K562 (cell line): ENCODE measurements around the gene CTDNEP1. TPM values are rescaled to one million over a fixed set of nuclear protein-coding genes. Genes with fewer than 3 reads are reported as not detected.

ENCODE experiments used
- CTBP1 ChIP-seq: fragments of 450-650 bp; IDR thresholded peaks from 2 replicates; pipeline ENCODE4 v1.6.1; 2016; ENCODE audit warnings: borderline replicate concordance
- HDGF ChIP-seq: fragments of 450-650 bp; IDR thresholded peaks from 2 replicates; pipeline ENCODE4 v1.6.1; 2016
- HLTF ChIP-seq: fragments of 450-650 bp; IDR thresholded peaks from 2 replicates; pipeline ENCODE4 v1.6.1; 2016
- KDM4B ChIP-seq, 2 experiments: fragments of 450-650 bp in 1 of 2; sonication (generic) in 1 of 2; IDR thresholded peaks; 2 replicates each; pipeline ENCODE4 v1.6.1; 2016 to 2017; ENCODE audit warnings: borderline replicate concordance in 2 of 2, antibody characterized with exemption in 1 of 2, low read depth in 1 of 2, mild to moderate bottlenecking in 1 of 2
- MEF2D ChIP-seq: conservative IDR thresholded peaks from 2 replicates; pipeline ENCODE4 v1.6.1; 2016; ENCODE audit warnings: low read depth, missing genetic modification characterization, missing compliant biosample characterization
- POLR2AphosphoS2 ChIP-seq: IDR thresholded peaks from 2 replicates; pipeline ENCODE4 v1.6.1; 2012; ENCODE audit warnings: low read length, improper control_type of control experiment
- RAD51 ChIP-seq: fragments of 450-650 bp; IDR thresholded peaks from 2 replicates; pipeline ENCODE4 v1.7.1; 2016; ENCODE audit warnings: low read depth, mild to moderate bottlenecking, borderline replicate concordance
- SMAD3 ChIP-seq: fragments of 450-650 bp; formaldehyde crosslinking; conservative IDR thresholded peaks from 2 replicates; pipeline ENCODE4 v1.4.0; 2020; ENCODE audit warnings: mild to moderate bottlenecking
- TSC22D4 ChIP-seq: fragments of 450-650 bp; IDR thresholded peaks from 2 replicates; pipeline ENCODE4 v1.6.1; 2016; ENCODE audit warnings: missing genetic modification characterization, missing biosample characterization, control low read depth
- XRCC3 ChIP-seq: fragments of 450-650 bp; IDR thresholded peaks from 2 replicates; pipeline ENCODE4 v1.6.1; 2017; ENCODE audit warnings: mild to moderate bottlenecking, moderate library complexity
- ZC3H11A ChIP-seq: IDR thresholded peaks from 2 replicates; pipeline ENCODE4 v1.6.1; 2012; ENCODE audit warnings: low read depth, low read length, improper control_type of control experiment
- ZKSCAN1 ChIP-seq: fragments of 150-350 bp; IDR thresholded peaks from 2 replicates; pipeline ENCODE4 v1.6.1; 2016; ENCODE audit warnings: low read depth, low read length
- ZNF764 ChIP-seq: fragments of 250-450 bp; sonication (Bioruptor Pico); IDR thresholded peaks from 2 replicates; pipeline ENCODE4 v1.4.0; 2020; ENCODE audit warnings: low read depth, mild to moderate bottlenecking, moderate library complexity
- ZNF77 ChIP-seq: fragments of 250-450 bp; sonication (Bioruptor Pico); IDR thresholded peaks from 2 replicates; pipeline ENCODE4 v1.5.0; 2020
- polyA plus RNA-seq, 8 experiments: library from polyadenylated mRNA; depleted of rRNA in 4 of 8; stranded (reverse) in 5 of 8; unstranded in 3 of 8; fragments of >200 nt; fragmentation: Nextera tagmentation in 2 of 8; fragmentation: Illumina TruSeq in 1 of 8; extraction: Ambion mirVana in 2 of 8; extraction: Trizol in 1 of 8; gene quantifications; 2 replicates each; pipeline versions ENCODE4 v1.2.1 to v1.2.3, GENCODE V29; 2011 to 2014; ENCODE audit warnings: inconsistent platforms in 1 of 8, missing spikeins in 1 of 8
- total RNA-seq, 7 experiments: library from RNA; depleted of rRNA in 6 of 7; stranded (reverse); fragments of >200 nt in 6 of 7; fragmentation: Illumina TruSeq in 2 of 7; extraction: Trizol in 2 of 7; gene quantifications; 2 replicates each; pipeline versions ENCODE4 v1.2.1 to v1.2.3, GENCODE V29; 2011 to 2021; ENCODE audit warnings: low replicate concordance in 1 of 7
- TF ChIP-seq, protein P1 (sequence below): sonication (generic); formaldehyde crosslinking; IDR thresholded peaks from 2 replicates; pipeline ENCODE4 v1.8.0; 2022; ENCODE audit warnings: missing genetic modification reagents, mild to moderate bottlenecking, borderline replicate concordance
- TF ChIP-seq, protein P2 (sequence below): IDR thresholded peaks from 3 replicates; pipeline ENCODE4 v1.6.1; 2011; ENCODE audit warnings: borderline replicate concordance, mild to moderate bottlenecking, moderate library complexity; ENCODE audit not compliant: insufficient read length; ENCODE audit errors: extremely low read depth
- TF ChIP-seq, protein P3 (sequence below): fragments of 450-650 bp; formaldehyde crosslinking; IDR thresholded peaks from 2 replicates; pipeline ENCODE4 v1.4.0; 2022; ENCODE audit warnings: missing genetic modification characterization
- TF ChIP-seq, protein P4 (sequence below), 2 experiments: fragments of 450-650 bp in 1 of 2; IDR thresholded peaks; 2 replicates each; pipeline ENCODE4 v1.6.1; 2011 to 2017; ENCODE audit warnings: low read depth in 2 of 2, antibody characterized with exemption in 1 of 2, borderline replicate concordance in 1 of 2, low read length in 1 of 2, mild to moderate bottlenecking in 1 of 2, mixed read lengths in 1 of 2; ENCODE audit not compliant: control insufficient read depth in 1 of 2
- TF ChIP-seq, protein P5 (sequence below): fragments of 250-450 bp; sonication (Bioruptor Pico); IDR thresholded peaks from 2 replicates; pipeline ENCODE4 v1.8.0; 2021; ENCODE audit warnings: moderate library complexity, mild to moderate bottlenecking, inconsistent platforms

The CTDNEP1 gene
- total and polyA plus RNA-seq, 9 of the 15 experiments (the other 6 are each of a cell fraction or from before 2014, with no cell fraction given), result 10.7 to 150 (median 28.5) TPM

DNA sequence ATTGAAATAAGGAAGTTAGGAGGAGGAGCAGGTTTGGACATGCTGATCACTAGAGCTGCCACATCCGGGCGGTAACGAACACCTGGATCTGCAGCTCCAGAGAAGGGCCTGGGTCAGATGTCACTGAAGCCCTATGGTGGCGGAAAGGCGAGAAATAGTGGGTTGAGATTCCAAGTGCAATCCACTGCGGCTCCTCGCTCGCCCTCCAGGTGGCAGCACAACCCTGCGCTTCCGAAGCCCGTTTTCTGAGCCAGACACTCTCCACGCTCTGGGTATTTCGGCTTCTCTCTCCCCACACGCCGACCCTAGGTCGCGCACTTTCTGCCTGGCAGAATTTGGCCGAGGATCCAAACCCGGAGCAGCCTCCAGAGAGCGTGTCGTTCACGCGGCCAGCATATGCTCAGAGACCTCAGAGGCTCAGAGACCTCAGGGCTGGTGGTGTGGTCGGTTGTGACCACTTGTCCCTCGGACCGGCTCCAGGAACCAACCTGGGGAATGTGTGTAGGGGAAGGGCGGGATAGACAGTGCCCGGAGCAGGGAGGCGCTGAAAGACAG is 29.1 kb upstream of the CTDNEP1 start (continued):
- TF ChIP-seq, protein P1, sequence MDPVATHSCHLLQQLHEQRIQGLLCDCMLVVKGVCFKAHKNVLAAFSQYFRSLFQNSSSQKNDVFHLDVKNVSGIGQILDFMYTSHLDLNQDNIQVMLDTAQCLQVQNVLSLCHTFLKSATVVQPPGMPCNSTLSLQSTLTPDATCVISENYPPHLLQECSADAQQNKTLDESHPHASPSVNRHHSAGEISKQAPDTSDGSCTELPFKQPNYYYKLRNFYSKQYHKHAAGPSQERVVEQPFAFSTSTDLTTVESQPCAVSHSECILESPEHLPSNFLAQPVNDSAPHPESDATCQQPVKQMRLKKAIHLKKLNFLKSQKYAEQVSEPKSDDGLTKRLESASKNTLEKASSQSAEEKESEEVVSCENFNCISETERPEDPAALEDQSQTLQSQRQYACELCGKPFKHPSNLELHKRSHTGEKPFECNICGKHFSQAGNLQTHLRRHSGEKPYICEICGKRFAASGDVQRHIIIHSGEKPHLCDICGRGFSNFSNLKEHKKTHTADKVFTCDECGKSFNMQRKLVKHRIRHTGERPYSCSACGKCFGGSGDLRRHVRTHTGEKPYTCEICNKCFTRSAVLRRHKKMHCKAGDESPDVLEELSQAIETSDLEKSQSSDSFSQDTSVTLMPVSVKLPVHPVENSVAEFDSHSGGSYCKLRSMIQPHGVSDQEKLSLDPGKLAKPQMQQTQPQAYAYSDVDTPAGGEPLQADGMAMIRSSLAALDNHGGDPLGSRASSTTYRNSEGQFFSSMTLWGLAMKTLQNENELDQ, result no peak
- TF ChIP-seq, protein P2, sequence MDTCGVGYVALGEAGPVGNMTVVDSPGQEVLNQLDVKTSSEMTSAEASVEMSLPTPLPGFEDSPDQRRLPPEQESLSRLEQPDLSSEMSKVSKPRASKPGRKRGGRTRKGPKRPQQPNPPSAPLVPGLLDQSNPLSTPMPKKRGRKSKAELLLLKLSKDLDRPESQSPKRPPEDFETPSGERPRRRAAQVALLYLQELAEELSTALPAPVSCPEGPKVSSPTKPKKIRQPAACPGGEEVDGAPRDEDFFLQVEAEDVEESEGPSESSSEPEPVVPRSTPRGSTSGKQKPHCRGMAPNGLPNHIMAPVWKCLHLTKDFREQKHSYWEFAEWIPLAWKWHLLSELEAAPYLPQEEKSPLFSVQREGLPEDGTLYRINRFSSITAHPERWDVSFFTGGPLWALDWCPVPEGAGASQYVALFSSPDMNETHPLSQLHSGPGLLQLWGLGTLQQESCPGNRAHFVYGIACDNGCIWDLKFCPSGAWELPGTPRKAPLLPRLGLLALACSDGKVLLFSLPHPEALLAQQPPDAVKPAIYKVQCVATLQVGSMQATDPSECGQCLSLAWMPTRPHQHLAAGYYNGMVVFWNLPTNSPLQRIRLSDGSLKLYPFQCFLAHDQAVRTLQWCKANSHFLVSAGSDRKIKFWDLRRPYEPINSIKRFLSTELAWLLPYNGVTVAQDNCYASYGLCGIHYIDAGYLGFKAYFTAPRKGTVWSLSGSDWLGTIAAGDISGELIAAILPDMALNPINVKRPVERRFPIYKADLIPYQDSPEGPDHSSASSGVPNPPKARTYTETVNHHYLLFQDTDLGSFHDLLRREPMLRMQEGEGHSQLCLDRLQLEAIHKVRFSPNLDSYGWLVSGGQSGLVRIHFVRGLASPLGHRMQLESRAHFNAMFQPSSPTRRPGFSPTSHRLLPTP, result no peak
- no peak for TF ChIP-seq KDM4B (IDR thresholded peaks at IDR 0.05; ENCODE audit: borderline replicate concordance in 2 of 2, low read depth in 1 of 2)
- TF ChIP-seq TSC22D4 (tag), result no peak
- TF ChIP-seq ZNF77, result no peak
- no peak for TF ChIP-seq ZNF764
- no peak for TF ChIP-seq RAD51
- TF ChIP-seq HDGF, result no peak
- peak; percentile 34; the same call in 1 of the 2 replicates for TF ChIP-seq CTBP1
- TF ChIP-seq, protein P3, sequence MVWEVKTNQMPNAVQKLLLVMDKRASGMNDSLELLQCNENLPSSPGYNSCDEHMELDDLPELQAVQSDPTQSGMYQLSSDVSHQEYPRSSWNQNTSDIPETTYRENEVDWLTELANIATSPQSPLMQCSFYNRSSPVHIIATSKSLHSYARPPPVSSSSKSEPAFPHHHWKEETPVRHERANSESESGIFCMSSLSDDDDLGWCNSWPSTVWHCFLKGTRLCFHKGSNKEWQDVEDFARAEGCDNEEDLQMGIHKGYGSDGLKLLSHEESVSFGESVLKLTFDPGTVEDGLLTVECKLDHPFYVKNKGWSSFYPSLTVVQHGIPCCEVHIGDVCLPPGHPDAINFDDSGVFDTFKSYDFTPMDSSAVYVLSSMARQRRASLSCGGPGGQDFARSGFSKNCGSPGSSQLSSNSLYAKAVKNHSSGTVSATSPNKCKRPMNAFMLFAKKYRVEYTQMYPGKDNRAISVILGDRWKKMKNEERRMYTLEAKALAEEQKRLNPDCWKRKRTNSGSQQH (CRISPR knock-in tag), result no peak
- no peak for TF ChIP-seq SMAD3 (CRISPR knock-in tag)
- TF ChIP-seq POLR2AphosphoS2, result no peak
- TF ChIP-seq HLTF, result no peak
- no peak for TF ChIP-seq MEF2D (tag)
- no peak for TF ChIP-seq ZC3H11A
- TF ChIP-seq, protein P4, sequence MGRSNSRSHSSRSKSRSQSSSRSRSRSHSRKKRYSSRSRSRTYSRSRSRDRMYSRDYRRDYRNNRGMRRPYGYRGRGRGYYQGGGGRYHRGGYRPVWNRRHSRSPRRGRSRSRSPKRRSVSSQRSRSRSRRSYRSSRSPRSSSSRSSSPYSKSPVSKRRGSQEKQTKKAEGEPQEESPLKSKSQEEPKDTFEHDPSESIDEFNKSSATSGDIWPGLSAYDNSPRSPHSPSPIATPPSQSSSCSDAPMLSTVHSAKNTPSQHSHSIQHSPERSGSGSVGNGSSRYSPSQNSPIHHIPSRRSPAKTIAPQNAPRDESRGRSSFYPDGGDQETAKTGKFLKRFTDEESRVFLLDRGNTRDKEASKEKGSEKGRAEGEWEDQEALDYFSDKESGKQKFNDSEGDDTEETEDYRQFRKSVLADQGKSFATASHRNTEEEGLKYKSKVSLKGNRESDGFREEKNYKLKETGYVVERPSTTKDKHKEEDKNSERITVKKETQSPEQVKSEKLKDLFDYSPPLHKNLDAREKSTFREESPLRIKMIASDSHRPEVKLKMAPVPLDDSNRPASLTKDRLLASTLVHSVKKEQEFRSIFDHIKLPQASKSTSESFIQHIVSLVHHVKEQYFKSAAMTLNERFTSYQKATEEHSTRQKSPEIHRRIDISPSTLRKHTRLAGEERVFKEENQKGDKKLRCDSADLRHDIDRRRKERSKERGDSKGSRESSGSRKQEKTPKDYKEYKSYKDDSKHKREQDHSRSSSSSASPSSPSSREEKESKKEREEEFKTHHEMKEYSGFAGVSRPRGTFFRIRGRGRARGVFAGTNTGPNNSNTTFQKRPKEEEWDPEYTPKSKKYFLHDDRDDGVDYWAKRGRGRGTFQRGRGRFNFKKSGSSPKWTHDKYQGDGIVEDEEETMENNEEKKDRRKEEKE (IDR thresholded peaks at IDR 0.05; ENCODE audit: borderline replicate concordance in 1 of 2, control insufficient read depth in 1 of 2, low read depth in 2 of 2, low read length in 1 of 2), result 0 out of 4 replicates have a peak, but pooled peaks of 1 of the 2 experiments have one; percentile 50
- TF ChIP-seq ZKSCAN1, result no peak
- no peak for TF ChIP-seq XRCC3
- TF ChIP-seq, protein P5, sequence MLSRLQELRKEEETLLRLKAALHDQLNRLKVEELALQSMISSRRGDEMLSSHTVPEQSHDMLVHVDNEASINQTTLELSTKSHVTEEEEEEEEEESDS (CRISPR knock-in tag), result no peak
